ENCODE results near the gene DVL3. TPM values are rescaled to one million over a fixed set of nuclear protein-coding genes. Genes with fewer than 3 reads are reported as not detected.
A peak's percentile ranks its signal among the peaks of the same experiment; 100 is the strongest.

The DVL3 gene
- total RNA-seq, 1 donor from 2014 or later, result 55.1 TPM

- peaks cover 31% of the 10 kb centered on the region for H3K4me1 ChIP-seq
- DNase-seq, result no peak
- no peaks in the 10 kb centered on the region for H3K27me3 ChIP-seq (ENCODE audit: low read depth)
- intact Hi-C loops (cut with DNase I), result no loop called here
- H3K27ac ChIP-seq, result no peak overlapping the region
- H3K36me3 ChIP-seq, result peaks cover 63% of the 10 kb centered on the region
- H3K9me3 ChIP-seq, result no peaks in the 10 kb centered on the region
- no peak overlapping the region for H3K4me3 ChIP-seq
- no peak for TF ChIP-seq CTCF (IDR thresholded peaks at IDR 0.05)
- ATAC-seq, result no peak
Observed at GRCh38 chr3:184172681-184173373, 17.6 kb downstream of the DVL3 start.

GRCh38 chr3:184173374-184173722 lies 18.2 kb downstream of the DVL3 start:
- H3K4me1 ChIP-seq, result peaks cover 36% of the 10 kb centered on the region
- no peak for TF ChIP-seq CTCF (IDR thresholded peaks at IDR 0.05)
- intact Hi-C loops (cut with DNase I), result no loop called here
- peaks cover 63% of the 10 kb centered on the region for H3K36me3 ChIP-seq
- H3K27me3 ChIP-seq (ENCODE audit: low read depth), result no peaks in the 10 kb centered on the region
- H3K9me3 ChIP-seq, result no peaks in the 10 kb centered on the region
- no peak for DNase-seq
- no peak overlapping the region for H3K27ac ChIP-seq
- H3K4me3 ChIP-seq, result no peak overlapping the region
- no peak for ATAC-seq

DNA sequence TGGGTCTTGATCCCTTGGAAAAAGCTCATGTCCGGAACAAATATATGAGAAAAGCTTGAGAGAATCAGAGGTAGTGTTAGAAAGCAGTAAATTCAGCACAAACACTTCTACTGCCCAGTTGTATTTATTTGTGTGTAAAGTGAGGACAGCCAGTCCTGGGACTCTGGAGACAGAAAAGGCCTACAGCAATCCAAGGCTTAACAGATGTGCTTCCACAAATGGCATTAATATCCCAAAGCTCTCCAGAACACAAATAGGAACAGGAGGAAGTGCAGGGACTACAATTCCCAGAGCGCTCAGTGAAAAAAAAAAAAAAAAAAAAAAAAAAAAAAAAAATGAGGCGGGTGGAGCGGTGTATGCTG lies 19.1 kb downstream of the DVL3 start:
- H3K27ac ChIP-seq, result no peak overlapping the region
- peaks cover 63% of the 10 kb centered on the region for H3K36me3 ChIP-seq
- no peak overlapping the region for H3K4me3 ChIP-seq
- H3K27me3 ChIP-seq (ENCODE audit: low read depth), result no peaks in the 10 kb centered on the region
- intact Hi-C loops (cut with DNase I), result no loop called here
- no peak for ATAC-seq
- TF ChIP-seq CTCF (IDR thresholded peaks at IDR 0.05), result no peak
- H3K9me3 ChIP-seq, result no peaks in the 10 kb centered on the region
- H3K4me1 ChIP-seq, result peaks cover 36% of the 10 kb centered on the region
- no peak for DNase-seq

DNA sequence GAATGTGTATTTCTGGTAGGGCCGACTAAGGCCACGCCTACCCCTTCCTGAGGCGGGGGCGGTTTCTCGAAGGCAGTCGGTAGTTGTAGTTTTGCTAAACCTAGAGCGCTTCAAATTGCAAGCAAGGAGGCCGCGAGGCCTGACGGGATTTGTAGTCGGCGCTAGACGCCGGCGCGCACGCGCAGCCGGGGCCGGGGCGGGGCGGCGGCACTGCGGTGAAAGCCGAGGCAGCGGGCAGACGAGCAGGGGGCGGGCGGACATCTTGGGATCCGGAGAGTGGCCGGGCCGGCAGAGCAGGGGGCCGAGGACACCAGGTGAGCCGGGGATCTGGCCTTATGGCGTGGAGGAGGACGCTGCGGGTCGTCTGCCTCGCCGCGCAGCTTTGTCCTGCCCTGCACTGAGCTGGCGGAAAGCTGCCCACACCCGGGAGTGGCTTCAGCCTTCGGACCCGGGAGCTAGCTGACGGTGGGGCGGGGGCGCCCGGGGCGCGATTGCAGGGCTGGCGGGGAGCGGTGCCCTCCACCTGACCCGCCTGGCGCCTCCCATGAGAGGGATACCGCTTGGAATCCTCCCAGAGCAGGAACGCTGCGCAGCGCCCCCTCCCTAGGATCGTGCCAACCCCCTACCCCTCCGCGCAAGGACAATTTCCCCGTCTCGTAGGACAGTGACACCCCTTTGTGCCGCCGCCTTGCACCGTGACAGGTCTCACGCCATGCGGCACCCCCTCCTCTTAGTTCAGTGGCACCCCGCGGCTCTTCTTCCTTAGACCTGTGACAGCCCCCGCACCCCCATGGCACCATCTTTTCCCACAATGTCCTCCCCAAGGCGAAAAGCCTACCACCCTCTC lies 19.7 kb downstream of the DVL3 start, which contains the start of gene AP2M1:
Gene AP2M1, plus strand, starts transcription at position 210 of the 847 bp plus-strand sequence. CDS start 2,139 bp downstream, outside the sequence.
- ATAC-seq (peak; percentile 96), DNase-seq (peak; percentile 99)
- peak within 1 kb of the TSS; percentile 93 for H3K27ac ChIP-seq
- intact Hi-C loops (cut with DNase I), result no loop called here
- H3K4me3 ChIP-seq, result peak within 1 kb of the TSS; percentile 99
- peaks cover 63% of the 10 kb centered on the region for H3K36me3 ChIP-seq
- peaks cover 36% of the 10 kb centered on the region for H3K4me1 ChIP-seq
- no peaks in the 10 kb centered on the region for H3K27me3 ChIP-seq (ENCODE audit: low read depth)
- TF ChIP-seq CTCF (IDR thresholded peaks at IDR 0.05), result no peak
- no peaks in the 10 kb centered on the region for H3K9me3 ChIP-seq

DNA sequence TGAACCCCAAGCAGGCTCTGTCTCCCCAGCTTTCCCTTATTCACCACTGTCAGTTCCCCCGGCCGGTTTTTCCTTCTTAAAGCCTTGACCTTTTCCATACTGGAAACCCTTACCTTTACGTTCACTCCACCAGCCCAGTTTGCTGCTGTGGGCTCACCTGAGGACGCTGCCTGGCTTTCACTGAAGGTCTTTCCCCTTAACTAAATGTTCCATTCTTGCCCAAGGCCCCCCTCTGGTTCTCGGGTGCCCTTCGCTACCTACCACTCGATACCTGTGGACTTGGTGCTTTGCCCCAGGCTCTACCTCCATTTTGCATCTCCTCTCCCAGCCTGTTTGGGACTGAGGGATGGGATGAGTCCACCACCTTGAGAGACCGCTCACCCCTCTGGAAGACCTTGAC lies 20.3 kb downstream of the DVL3 start:
- Histone ChIP-seq H3K4me1 (peaks cover 36% of the 10 kb centered on the region), H3K27me3 (ENCODE audit: low read depth) (no peaks in the 10 kb centered on the region), H3K4me3 (peak overlapping the region; percentile 99), H3K9me3 (no peaks in the 10 kb centered on the region), H3K36me3 (peaks cover 63% of the 10 kb centered on the region), H3K27ac (peak overlapping the region; percentile 93)
- intact Hi-C loops (cut with DNase I), result no loop called here
- TF ChIP-seq CTCF (IDR thresholded peaks at IDR 0.05), result no peak
- no peak for DNase-seq
- no peak for ATAC-seq

Measured in lower lobe of right lung (tissue), 2 donors.